NCI-H2029 (cell line): ENCODE results near the gene MTFMT.

Source experiments
- DNase-seq: peaks from one replicate; lab custom pipeline; 2025; lab: John Stamatoyannopoulos, UW

MTFMT gene

GRCh38 chr15:64987136-64987535 lies 42.3 kb downstream of the MTFMT start:
- no peak for DNase-seq

GRCh38 chr15:64985366-64986033 lies 43.9 kb downstream of the MTFMT start:
- DNase-seq, result no peak

GRCh38 chr15:64982472-64982871 lies 47.0 kb downstream of the MTFMT start:
- no peak for DNase-seq

- no peak for DNase-seq
Observed at GRCh38 chr15:64981812-64982431, 47.5 kb downstream of the MTFMT start.

GRCh38 chr15:64979252-64979710 lies 50.2 kb downstream of the MTFMT start:
- no peak for DNase-seq

- no peak for DNase-seq
Observed at GRCh38 chr15:64975390-64975789, 54.0 kb downstream of the MTFMT start.

- DNase-seq, result no peak
Observed at GRCh38 chr15:64970698-64971097, 58.7 kb downstream of the MTFMT start.

- no peak for DNase-seq
Observed at GRCh38 chr15:64969401-64969800, 60.0 kb downstream of the MTFMT start.

- no peak for DNase-seq
Observed at GRCh38 chr15:64961013-64961412, 68.4 kb downstream of the MTFMT start.

GRCh38 chr15:64960153-64960552 lies 69.3 kb downstream of the MTFMT start:
- no peak for DNase-seq

- no peak for DNase-seq
Observed at GRCh38 chr15:64959128-64959527, 70.3 kb downstream of the MTFMT start.

GRCh38 chr15:64954395-64954794 lies 75.0 kb downstream of the MTFMT start:
- DNase-seq, result no peak

GRCh38 chr15:64951777-64952418 lies 77.5 kb downstream of the MTFMT start:
- DNase-seq, result no peak
